ENCODE results near the gene GALC.
A peak's percentile ranks its signal among the peaks of the same experiment; 100 is the strongest.

Gene GALC

DNA sequence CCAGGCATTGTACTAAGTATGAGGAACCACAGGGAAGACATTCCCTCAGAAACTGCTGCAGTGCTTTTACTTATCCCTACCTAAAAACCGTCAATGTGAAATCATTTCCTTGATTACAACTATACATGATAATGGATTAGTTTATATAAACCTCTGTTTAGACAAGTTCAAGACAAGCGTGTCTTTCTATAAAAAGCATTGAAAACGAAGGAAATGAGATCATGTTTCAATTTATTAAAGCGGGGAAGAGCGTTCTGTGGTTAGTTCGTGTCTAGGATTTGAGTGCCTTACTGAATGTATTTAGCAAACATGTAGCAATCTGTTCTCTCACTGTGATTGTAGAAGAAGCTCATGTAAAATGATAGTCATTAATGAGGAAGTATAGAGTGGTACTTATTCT lies 37.5 kb downstream of the GALC start:
- no peak for DNase-seq (ENCODE audit: low read depth in 2 of 2)

DNA sequence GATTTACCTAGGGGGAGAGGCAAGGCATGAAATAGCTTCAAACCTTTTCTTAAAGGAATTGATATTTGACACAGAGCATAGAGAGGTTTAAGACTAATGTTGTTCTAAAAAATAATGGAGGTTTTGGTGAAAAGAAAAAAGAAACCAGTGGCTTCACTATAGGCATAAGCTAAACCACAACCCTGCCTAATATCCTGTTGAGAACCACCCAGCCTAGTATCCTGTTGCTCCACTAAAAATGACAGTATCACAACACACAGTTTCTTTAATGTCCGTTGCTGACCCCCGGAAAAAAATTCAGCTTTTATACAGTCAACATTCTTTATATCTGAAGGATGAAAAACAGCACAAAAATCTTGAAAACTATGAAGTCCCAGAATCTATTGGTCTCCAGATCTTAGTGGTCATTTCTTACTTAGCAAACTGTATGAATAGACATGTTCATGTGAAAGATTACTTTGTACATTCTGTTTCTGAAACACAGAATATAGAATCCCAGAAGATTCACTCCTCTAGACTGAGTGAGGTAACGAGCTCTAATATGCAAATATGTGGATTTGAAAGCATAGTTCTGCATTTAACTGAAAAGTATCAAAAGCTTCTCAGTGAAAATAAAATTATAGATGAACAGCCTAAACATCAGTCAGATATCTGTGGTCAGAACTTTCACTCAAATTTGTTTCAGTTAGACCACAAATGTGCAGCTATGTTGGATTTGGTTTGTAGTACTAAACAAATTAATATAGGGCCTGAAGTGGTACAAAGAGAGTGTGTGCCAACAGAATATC lies 40.5 kb downstream of the GALC start:
- DNase-seq (ENCODE audit: low read depth in 2 of 2): no peak

DNA sequence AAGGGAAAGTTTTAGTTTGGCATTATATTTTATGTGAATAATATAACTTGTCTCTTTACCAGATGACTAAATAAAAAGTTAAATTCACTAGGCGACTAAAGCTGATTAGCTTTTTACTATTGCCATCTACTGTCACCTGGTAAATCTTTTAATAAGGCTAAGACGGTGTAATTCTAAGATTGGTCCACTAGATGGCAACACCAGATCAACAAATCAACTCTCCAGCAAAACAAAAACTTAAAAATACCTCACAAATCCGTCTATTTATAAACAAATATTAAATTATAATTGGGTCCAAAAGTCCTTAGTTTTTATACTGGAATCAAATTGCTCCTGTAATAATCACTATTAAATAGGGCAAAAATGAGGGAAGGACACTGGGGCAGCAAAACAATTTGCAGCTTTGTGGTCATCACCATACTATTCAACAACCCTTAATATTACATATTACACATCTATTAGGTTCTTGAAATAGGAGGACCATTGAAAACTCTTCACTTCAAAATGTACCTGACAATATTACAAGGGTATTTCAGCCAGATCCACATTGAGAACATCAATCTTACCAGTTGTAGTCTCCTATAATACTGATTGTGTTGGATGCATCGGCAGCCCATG lies 47.9 kb downstream of the GALC start:
- DNase-seq (ENCODE audit: low read depth in 2 of 2): peak in 1 of 2 donors; percentile 6

DNA sequence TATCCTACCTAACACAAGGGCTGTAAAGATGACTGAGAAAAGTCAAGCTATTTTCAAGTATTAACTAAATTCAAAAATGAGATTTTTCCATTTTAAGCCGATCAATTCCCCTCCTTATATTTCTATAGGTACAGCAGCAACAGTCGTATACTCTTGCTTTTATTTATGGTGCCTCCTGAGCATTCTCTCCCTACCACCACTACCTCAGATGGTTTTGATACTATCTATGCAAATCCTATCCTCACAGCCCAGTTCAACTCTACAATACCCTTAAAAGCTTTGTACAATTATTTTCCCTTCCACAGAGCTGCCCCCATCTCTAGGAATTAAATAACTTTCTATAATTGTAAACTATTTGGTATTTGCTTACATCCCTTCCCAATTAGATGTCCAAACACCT lies 52.1 kb downstream of the GALC start:
- DNase-seq (ENCODE audit: low read depth in 2 of 2): no peak

DNA sequence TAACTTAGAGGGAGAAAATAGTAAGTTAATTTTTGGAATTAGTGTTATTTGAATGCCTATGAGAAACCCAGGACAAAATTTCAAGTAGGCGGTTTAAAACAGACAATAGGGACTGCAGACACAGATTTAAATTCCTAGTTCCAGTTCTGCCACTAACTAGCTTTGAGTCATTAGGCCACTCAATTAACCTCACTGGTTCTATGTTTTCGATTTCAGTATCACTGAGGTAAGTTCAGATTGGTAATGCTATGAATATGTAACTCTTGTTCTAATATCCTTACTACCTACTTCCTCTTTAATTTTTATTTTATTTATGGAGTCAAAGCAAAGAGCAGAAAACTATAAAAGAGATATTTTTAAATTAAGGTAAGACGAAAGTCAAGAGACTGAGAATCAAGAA lies 52.6 kb downstream of the GALC start:
- no peak for DNase-seq (ENCODE audit: low read depth in 2 of 2)

DNA sequence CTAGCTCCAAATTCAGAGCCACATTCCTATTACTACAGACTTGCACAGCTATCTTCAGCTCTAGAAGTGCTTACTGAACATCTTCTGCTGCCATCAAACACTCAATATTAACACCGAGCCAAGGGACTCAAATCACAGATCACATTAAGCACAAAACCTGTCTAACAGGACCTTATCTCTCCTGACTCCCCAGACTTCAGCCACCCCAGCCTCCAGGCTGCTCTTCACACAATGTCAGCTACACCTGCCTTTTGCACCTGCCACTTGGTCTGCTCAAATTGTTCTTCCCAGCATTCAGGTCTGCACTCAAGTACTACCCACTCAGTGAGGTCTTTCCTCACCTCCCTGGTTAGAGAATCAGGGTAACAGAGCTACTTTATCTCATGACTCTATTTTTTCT lies 57.1 kb downstream of the GALC start:
- no peak for DNase-seq (ENCODE audit: low read depth in 2 of 2)

DNA sequence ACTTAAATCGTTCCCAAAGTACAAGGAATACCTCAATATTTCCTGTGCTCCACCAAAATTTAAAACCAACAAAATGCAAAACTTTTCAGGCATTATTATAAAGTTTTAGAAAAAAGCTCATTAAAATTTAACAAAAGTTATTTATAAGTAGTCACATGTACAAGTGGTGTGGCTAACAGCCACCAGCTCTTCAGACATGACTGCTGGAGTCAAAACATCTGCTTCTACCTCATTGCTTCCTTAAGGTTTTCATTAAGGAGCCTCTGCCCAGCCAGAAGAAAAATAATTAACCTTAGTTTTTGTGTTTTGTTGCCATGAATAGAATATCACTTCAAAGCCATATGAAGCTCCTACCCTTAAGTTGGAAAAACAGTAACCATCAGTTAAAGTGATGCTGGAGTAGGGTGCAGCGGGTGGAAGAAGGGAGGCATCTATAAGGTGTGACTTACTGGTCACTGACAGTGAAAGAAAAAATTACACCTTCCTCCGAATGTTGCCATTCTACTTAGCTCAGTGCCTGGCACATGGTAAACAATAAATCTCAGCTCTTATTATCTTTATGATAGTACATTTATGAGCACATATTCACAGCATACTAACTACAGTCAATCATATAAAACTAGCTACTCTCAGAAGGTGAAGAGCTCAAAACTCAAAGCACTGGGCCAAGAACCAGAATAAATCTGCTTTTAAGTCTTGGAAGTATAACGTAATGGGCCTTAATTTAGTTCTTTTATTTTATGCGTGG lies 57.7 kb downstream of the GALC start:
- no peak for DNase-seq (ENCODE audit: low read depth in 2 of 2)

DNA sequence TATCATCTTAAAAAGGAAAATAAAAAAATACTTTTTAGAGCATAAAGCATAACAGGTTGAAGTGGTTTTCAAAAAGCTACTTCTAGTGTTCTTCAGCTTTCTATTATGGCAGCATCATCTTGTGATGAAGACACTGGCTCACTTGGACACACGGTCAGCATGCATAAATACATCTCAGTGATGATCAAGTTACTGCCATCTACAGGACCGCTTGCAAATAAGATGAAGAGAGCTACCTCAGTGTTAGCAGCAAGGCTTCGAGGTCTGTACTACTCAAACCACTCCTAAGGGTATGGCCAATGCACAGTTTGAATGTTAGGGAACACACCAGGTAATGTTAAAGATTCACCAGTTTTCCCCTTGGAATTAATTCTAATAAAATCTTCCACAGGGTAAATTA lies 58.8 kb downstream of the GALC start:
- DNase-seq (ENCODE audit: low read depth in 2 of 2): no peak

DNA sequence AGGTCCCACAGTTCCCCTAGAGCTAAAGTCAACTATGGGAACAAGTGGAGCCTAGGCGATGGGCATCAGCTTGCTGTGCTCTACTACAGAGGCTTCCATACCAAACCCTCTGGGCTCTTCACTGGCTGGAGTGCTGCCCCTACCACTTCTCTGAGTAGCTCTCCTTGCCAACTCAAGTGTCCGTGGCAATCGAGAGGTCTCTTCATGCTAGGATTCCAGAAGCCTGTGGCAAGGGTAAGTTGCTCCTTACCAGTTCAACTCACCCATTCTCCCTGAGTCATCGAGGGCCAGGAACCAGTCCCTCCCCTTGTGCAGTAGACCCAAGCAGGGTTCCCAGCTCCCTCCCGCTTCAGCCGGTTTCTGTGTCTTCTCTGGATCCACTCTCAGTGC lies 76.1 kb downstream of the GALC start:
- no peak for DNase-seq (ENCODE audit: low read depth in 2 of 2)

DNA sequence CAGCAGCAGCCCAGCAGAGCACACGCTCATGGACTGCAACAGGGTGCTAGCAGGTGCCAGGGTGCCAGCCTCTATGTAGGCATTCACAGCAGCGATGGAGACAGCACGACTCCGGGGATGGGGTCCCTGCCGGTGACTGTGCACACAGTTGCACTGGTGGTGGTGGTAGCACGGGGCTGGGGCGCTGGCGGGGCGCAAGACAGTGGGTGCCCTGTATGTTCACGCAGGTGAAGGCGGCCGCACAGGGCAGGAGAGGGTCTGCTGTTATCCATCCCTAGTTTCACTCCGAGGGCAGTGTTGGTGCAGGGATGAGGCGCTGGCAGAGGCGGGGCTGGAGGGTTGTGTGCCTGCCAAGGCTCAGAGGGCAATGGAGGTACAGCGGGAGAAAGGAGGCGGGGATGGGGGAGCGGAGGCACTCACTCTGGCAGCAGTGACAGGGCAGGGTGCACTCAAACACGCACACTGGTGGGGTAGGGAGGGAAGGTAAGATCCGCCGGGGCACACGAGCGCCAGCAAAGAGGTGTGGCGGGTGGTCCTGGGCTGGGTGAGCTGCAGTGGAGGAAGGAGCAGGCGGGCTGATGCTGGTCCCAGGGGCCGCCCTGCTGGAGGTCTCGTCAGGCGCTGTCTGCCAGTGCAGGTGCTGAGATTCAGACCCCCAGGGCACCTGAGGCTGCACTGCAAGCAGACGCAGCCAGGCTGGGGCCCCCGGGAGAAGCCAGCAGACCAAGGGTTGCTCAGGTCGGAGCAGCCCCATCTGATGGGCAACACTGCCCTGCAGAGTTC lies 76.7 kb downstream of the GALC start:
- DNase-seq (ENCODE audit: low read depth in 2 of 2): no peak

DNA sequence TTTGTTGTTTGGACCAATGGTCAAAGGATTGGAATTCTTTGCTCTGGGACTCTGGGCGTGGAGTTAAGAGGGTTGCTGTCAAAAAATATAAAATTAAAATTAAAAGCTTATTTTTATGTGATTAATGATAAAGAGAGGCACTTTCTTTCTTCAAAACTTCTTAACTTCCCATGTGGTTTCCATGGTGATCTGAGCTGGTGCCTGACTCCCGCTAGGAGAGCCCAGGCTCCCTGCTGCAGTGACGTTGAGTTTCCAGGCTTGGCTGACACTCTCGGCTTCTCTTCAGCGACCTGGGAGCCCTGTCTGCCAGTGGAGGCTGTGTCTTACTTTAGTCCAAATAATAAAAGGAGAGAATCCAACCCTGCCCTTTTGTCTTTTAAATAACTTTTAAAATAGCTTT lies 84.4 kb downstream of the GALC start:
- no peak for DNase-seq (ENCODE audit: low read depth in 2 of 2)

DNA sequence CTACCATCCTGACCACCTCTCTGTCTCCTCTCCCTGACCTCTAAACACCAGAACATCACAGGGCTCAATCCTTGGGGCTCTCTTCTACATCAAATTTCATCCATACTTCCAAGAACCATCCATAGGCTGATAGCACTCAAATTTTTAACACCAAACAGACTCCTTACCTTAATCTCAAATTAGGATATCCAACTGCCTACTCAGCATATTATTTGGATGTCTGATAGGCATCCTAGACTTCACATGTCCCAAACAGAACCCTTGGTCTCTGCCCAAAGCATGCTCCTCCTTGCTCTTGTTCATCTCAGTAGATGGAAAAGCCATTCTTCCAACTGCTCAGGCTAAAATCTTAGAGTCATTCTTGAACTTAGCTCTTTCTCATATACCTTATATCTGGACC lies 91.3 kb downstream of the GALC start:
- DNase-seq (ENCODE audit: low read depth in 2 of 2): no peak

DNA sequence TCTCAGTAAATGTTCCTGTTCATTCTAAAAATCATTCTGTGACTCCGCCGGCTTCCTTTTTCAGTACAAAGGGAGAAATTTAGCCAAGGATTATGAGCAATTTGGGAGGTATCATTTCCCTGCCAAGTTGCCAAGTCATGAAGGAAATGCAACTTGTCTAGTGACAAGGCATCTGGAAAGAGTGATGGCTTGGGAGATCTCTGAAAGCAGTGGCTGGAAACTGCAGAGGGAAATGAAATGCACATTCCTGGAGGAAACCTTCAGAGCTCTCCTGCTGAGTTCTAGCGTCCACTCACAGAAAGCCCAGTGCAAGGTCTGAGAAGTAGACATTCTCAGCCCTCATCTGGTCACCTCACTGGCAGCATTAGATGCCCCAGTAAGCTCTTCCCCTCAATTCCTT lies 91.7 kb downstream of the GALC start:
- no peak for DNase-seq (ENCODE audit: low read depth in 2 of 2)

DNA sequence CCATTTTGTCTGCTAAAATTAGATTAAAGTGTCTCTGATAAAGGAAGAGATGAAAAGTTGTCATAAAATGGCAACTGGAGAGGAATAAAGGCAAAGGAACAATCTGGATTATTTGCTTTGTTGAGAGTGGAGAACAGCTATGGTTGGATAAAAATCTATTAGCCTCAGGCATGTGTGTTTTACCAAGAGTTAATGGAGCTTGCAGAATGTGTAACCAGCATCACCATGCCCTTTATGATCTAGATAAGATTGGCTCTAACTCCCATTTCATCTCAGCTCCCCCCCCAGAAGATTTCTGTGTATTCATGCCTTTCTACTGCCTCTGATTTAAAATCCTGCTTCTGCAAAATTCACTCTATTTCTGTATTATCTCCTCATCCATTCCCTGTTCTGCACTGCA lies 93.8 kb downstream of the GALC start:
- DNase-seq (ENCODE audit: low read depth in 2 of 2): no peak

DNA sequence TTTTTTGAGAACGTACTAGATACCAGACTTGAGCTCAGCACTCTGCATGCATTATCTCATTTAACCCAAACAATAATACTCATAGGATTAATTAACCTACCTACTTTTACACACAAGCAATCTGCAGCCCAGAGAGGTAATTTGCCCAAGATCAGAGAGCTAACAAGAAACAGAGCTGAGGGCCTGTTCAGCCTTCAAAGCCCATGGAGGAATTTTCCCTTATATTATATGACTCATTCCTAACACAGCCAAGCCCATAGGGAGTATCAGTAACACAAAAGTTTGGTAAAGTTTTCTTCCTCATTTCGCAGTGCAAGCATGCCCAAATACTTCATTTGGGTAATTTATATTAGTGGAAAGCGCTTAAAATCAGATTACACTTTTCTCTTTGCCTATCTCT lies 94.7 kb downstream of the GALC start:
- no peak for DNase-seq (ENCODE audit: low read depth in 2 of 2)

DNA sequence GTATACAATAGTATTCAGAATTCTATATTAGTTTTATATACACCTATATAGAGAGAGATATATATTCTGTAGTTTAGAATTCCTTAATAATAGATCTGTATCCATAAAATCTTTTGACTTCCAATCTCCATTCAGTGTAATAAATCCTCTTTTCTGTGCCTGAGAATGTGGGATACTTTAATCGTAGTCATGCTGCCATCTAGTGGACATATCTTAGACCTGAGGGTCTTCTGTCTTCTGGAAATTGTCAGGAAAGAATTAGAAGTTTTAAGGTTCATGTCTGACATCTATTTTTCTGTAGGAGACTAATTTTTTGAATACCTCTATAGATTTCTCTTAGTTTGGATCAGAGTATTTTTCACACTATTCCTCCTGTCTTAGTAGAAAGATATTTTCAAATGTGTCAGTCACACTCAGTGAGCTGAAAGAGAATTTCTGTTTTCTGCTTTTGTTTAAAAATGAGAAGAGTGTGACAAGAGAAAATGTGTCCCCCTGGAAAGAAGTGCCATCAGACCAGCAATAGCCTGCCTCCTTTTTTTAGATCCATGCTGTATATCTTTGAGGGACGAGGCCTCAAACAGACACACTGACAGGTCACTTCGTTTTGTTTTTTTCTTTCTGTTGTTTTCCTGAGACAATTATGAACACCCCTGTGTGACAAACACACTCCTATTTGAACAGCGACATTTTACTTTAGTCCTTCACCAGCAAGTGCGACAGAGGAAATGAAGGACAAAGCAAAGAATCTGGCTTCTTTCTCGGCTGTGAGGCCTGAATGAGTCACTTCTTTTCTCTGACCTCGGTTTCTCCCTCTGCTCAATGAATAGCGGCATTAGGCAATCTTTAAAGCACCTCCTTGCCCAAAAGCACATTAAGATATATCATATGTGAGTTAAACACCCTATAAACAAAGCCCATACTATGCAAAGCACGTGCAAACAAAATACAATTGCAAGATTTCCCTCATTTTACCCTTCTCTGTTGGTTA lies 96.3 kb downstream of the GALC start:
- DNase-seq (ENCODE audit: low read depth in 2 of 2): no peak

DNA sequence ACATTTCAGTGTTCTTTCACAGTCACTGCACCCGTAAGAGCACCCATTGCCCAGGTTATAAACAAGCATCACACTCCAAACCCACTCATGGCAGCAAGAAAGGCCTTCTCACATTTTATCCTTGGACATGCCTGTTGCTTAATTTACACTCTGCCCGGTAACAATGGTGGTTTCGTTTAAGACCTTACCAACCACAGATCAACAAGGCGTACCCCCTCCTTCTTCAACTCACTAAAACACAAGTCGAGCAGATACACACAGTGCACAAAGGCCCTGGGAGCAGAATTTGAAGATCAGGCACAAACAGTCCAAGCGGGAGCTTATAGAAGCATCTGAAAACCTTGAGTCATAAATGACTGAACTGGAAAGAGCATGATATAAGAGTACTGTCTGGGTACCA lies 98.1 kb downstream of the GALC start:
- DNase-seq (ENCODE audit: low read depth in 2 of 2): no peak

DNA sequence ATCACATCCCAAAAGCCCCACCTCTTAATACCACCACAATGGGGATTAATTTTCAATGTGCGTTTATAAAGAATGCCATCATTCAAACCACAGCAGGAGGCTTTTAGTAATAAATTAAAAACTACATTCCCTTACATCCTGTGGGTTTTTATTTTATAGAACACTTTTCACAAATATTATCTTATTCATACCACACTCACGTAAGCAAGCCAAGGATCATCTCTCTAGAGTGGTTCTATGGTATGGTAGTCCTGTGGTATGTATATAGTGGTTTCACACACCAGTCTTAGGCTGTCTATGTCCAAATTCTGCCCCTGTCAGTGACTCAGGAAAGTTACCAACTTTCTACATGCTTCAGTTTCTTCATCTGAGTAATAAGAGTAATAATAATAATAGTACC lies 100.2 kb downstream of the GALC start:
- DNase-seq (ENCODE audit: low read depth in 2 of 2): no peak

DNA sequence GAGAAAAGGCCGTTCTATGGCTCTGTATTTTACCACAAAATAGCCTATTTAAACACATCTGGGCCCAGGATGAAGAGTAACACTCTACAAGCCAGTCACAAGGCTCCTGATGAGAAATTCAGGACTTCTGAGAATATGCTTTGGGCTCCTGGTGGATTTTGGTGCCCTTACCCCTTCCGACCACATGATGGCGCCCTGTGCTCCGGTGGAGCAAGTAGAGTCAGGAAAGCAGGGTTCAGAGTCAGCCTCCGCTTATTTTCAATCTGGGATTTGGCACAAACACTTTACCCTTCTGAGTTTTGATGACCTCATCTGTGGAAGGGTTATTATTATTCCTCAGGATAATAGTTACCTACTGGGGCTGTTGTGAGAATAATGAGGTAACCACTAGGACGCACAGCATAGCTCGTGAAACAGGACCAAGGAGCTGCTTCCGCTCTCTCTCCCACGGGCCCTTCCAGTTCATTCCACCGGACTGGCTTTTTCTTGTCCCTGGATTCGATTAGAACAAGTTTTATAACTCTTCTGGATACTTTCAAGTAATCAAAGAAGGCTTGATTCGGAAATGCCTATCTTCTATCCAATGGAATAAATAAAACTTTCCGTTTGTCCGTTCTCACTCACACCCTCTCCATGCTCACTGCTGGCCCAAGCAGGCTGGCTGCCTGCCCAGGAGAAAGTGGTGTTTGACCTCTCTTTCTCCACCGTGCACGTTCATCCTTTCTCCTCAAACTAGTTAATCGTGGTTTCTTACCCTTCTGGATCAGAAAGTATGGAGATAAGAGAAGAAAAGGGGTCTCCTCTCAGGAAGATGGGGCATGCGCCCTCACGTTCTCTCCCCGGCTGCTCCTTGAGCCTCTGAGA lies 104.6 kb downstream of the GALC start:
- no peak for DNase-seq (ENCODE audit: low read depth in 2 of 2)

DNA sequence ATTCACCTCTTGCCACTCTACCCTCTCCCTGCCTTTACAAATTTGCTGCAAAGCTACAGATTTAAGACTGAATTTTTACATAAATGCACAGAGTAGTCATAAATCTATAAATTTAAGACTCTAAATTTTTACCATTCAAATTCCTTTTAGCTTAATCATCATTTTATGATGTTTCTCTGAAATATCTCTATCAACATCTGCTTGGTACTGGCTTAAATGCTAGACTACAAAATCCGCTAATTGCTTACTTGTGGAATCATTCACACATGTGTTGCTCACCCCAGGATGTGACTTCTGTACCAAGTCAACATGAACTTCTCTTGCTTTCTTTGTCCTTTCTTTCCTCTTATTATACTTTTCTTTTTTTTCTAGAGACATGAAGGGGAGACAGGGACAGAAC lies 109.2 kb downstream of the GALC start:
- DNase-seq (ENCODE audit: low read depth in 2 of 2): no peak

All from stimulated activated CD4-positive, alpha-beta T cell treated with anti-CD3 and anti-CD28 coated beads, Interleukin-1b, Interleukin-23, amount 100 ng/mL, for 4 hours (primary cell).